Tibial nerve (tissue), 4 donors: ENCODE data around the gene DTL.

Experiments
- CTCF ChIP-seq, 5 experiments: fragments of 200-600 bp in 3 of 5; fragments of 450-650 bp in 2 of 5; sonication (generic) in 3 of 5; IDR thresholded peaks; one replicate each; pipeline ENCODE4 v1.5.1; 2016 to 2019; ENCODE audit warnings: antibody characterized with exemption in 5 of 5, mild to moderate bottlenecking in 3 of 5, moderate library complexity in 2 of 5
- EP300 ChIP-seq, 2 donors: sonication (generic); formaldehyde crosslinking; IDR thresholded peaks; one replicate each; pipeline ENCODE4 v1.6.1; 2017; ENCODE audit warnings: antibody characterized with exemption in 2 of 2, mild to moderate bottlenecking in 1 of 2
- POLR2A ChIP-seq, 2 donors: fragments of 450-650 bp; IDR thresholded peaks; one replicate each; pipeline ENCODE4 v1.6.1; 2017; ENCODE audit warnings: antibody characterized with exemption in 2 of 2, mild to moderate bottlenecking in 2 of 2, moderate library complexity in 2 of 2

GRCh38 chr1:212113706-212114105 is 78.2 kb downstream of the DTL start:
- TF ChIP-seq CTCF (IDR thresholded peaks at IDR 0.05) (no peak), POLR2A (IDR thresholded peaks at IDR 0.05) (no peak), EP300 (IDR thresholded peaks at IDR 0.05) (no peak)
